ENCODE measurements around the gene KCTD4.

DNA sequence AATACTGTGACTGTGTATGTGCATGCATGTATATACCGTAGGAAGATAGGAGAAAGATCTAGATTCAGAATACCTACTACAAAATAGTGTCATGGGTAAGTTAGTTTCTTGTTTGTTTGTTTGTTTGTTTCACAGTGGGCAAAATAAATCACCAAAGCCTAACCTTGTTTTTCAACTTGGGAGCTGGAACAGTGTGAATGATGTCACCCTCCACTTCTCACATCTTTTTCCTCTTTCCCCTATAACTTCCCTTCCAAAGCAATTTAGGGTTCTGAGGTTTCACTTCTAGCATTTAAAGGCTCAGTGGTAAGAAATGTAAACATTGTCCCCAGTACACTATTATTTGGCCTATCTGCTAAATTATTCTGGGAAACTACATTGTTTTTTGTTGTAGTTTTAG lies 5.4 kb downstream of the KCTD4 start:
- TF ChIP-seq, protein P1, sequence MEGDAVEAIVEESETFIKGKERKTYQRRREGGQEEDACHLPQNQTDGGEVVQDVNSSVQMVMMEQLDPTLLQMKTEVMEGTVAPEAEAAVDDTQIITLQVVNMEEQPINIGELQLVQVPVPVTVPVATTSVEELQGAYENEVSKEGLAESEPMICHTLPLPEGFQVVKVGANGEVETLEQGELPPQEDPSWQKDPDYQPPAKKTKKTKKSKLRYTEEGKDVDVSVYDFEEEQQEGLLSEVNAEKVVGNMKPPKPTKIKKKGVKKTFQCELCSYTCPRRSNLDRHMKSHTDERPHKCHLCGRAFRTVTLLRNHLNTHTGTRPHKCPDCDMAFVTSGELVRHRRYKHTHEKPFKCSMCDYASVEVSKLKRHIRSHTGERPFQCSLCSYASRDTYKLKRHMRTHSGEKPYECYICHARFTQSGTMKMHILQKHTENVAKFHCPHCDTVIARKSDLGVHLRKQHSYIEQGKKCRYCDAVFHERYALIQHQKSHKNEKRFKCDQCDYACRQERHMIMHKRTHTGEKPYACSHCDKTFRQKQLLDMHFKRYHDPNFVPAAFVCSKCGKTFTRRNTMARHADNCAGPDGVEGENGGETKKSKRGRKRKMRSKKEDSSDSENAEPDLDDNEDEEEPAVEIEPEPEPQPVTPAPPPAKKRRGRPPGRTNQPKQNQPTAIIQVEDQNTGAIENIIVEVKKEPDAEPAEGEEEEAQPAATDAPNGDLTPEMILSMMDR (conservative IDR thresholded peaks at IDR 0.05) = no peak
- TF ChIP-seq ZFX (IDR thresholded peaks at IDR 0.05) = no peak

Data from C4-2B (cell line).